Activated naive CD4-positive, alpha-beta T cell treated with Interleukin-2 at 50 U/mL for 16 hours (primary cell): ENCODE measurements around the gene FALEC.

Source experiments
- DNase-seq: peaks from one replicate; pipeline ENCODE4 v3.0.0-alpha.2; 2020

Gene FALEC

DNA sequence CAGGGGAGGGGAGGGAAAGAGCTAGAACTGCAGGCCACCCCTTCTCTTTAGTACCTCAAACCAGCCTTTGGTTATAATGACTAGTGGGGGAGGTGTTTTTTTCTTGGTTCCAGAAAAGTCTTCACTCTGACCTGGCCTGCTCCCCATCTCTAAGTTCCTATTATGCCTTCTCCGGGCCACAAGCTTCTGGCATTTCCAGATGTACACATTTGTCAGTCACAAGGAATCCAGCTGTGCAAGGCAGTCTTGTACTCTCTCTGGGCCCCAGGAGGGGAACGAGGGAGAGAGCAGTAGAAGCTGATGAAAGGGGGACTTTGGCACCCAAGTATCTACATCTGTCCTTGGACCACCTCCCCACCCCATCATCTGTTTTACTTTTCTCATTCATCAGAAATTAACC lies 2.7 kb upstream of the FALEC start:
- DNase-seq, result no peak

DNA sequence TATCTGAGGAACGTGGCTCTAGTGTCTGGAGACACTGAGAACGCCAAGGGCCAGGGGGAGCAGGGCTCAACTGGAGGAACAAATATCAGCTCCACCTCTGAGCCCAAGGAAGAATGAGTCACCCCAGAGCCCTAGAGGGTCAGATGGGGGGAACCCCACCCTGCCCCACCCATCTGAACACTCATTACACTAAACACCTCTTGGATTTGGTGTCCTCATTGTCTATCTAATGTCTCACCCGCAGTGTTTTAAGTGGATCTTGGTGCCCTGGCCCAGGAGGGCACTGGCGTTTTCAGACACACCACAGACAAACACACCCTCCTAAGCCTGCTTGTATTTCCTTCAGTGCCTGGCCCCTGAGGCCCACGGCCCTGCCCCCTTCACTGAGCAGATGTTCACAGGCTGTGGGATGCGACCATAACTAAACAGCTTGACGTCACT lies 2.2 kb upstream of the FALEC start:
- no peak for DNase-seq

DNA sequence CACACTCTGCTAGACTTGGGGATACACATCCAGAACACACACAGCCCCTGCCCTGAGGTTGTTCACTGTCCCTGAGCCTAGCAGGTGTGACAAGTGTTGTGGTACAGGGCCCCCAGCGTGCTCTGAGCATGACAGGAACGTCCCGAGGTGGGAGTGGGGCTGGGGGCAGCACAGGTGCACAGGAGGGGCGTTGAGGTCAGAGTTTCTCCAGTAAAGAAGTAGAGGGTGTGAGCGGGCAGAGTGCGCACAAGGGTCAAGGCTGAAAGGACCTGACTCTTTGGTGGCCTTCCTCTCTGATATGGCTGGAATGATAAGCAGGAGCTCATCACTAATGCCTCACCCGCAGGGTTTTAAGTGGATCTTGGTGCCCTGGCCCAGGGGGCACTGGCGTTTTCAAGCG lies 1.3 kb upstream of the FALEC start:
- DNase-seq, result no peak

DNA sequence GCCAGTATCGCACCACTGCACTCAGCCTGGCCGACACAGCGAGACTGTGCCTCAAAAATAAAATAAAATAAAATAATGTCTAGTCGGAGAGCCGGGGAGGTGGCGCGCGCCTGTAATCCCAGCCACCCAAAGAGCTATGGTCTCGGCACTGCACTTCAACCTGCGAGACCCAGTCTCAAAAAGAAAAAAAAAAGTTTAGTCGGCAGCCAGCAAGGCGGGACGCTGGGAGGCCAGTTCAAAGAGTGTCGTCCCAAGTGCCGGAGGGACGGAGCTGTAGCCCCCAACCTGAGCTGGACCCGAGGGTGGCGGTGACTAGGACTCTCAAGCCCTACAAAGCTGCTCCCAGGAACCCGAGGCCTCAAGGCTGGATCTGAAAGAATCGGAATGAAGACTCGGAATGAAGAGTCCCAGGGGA lies 632 bp upstream of the FALEC start:
- DNase-seq, result no peak

DNA sequence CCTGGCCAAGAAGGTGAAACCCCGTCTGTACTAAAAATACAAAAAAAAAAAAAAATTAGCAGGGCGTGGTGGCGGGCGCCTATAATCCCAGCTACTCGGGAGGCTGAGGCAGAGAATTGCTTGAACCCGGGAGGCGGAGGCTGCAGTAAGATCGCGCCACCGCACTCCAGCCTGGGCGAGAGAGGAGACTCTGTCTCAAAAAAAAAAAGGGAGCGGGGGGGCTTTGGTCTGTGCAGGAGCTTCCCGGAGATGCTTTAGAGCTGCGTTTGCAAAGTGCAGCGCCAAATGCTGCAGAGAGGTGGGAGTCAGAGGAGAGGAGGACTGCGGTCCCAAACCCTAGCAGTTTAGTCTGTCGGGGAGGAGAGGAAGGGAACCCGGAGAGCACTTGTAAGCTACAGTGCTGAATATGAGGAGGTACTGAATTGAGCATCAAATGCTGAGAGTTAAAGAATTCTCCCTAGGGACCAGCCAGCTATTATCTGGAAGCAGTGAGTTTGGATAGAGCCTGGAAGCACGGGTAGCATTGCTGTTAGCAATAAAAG lies 569 bp downstream of the FALEC start:
- no peak for DNase-seq

DNA sequence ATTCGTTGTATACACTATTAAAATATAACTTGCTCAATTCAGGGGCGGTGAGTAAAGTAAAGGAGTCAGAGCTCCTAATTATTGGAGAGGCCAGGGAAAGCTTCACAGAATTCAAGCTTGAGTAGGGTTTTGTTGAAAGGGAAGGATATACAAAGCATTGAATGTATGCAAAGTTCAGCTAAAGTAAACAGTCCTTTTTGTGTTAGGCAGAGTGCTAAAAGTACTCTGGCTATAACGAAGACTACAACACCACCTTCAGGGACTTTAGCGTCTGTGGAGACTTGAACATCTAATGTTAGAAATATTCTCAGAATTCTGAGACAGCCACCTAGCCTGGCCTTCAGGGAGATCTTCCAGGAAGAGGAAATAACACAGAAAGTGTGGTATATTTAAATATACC lies 1.1 kb downstream of the FALEC start:
- DNase-seq, result no peak

DNA sequence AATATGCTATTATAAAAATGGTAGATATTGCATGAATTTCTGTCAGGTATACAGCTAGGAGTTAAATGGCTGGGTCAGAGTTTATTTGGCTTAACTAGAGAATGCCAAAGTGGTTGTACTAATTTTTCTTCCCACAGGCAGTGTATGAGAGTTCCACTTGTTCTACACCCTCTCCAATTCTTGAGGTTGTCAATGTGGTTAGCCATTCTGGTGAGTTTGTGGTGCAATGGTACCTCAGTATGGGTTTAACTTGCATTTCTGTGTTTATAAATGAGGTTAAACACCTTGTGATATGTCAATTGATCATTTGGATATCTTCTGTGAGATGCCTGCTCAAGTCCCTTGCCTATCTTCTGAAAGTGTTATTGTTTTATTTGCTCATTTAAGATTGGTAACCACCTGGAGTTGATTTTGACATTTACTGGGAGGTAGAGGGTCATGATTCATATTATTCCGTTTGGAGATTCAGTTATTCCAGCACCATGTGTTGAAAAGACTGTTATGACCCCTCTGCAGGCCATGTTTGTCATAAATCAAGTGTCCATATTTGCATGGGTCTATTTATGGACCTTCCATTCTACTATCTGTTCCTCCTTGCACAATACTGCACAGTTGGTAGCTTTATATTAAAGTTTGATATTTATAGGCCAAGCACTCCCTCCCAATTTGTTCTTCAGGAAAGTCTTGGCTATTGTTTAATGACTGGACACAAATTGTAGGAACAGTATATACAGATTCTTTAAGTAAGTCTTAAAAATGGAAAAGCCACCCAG lies 5.8 kb downstream of the FALEC start:
- no peak for DNase-seq

DNA sequence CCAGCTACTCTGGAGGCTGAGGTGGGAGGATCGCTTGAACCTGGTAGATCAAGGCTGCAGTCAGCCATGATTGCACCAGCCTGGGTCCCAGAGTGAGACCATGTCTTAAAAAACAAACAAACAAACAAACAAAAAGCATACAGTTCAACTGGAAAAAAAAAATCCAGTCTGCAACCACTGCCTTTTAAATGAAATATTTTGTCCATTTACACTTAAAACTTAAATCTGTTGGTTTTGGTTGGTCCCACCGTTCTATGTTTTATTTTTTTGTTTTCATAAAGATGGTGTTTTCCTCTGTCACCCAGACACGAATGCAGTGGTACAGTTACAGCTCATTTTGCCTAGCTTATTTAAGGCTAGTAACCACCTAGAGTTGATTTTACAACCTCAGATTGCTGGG lies 9.8 kb downstream of the FALEC start:
- DNase-seq, result no peak

DNA sequence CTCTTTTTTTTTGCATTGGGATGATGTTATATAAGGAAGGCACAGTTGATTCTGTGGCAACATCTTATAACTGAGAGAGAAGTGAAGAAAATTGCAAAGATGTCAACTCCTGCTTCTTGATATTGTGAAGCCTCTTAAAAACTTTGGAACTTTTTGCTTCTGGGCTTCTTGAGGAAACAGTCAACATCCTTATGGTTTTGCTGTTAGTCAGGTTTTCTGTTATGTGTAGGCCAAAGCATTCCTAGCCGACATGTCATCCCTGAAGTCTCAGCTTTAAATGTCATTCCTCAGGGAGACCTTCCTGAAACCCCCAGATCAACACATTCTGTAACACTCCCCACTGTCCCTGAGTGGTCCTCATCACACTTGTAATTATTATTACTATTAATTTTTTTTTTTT lies 12.6 kb downstream of the FALEC start:
- no peak for DNase-seq

DNA sequence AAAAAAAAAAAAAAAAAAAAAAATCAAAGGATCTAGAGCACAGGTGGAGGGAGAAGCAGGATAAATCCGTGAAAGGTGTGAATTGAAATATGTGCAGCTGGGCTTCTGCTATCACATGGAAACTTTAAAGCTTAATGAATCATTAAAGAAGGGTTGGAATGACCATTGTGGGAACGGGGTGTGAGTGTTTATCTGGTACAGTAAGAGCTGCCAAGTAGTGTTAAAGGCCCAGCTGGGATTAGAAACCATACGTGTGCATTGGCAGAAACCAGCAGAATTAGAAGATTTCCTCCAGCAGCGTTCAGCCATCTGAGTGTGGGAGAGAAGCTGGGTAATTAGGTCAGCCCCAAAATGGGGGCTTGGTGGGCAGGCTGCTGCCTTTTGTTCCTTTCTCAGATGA lies 13.5 kb downstream of the FALEC start:
- DNase-seq, result no peak

DNA sequence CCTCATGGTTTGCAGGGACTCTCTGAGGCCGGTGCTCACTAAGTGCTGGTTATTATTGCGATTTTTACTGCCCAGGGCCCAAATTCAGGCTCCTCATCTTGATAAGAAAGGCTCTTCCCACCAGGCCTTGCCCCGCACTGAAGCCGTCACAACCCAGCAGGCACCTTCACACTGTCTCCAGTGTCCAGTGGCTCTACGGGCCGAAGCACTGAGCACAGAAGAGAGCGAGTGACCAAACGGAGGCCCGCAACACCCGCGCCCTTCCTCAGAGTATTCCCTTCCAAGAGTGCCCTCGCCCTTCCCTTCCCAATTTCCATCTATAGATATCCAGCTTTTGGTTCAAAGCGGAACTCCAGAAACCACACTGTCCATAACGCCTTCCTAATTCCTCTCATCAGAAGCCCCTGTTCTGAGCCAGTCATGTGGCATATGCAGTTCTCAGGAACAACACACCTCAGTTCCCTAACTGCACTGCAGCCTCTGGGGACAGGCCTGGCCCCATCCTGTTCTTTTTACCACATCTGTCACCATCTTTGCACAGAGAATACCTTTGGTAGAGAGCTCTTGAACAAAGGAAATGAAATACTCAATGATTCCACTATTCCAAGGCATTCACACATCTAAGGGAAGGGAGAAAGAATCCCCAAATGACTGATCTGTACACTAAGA lies 15.1 kb downstream of the FALEC start:
- no peak for DNase-seq

DNA sequence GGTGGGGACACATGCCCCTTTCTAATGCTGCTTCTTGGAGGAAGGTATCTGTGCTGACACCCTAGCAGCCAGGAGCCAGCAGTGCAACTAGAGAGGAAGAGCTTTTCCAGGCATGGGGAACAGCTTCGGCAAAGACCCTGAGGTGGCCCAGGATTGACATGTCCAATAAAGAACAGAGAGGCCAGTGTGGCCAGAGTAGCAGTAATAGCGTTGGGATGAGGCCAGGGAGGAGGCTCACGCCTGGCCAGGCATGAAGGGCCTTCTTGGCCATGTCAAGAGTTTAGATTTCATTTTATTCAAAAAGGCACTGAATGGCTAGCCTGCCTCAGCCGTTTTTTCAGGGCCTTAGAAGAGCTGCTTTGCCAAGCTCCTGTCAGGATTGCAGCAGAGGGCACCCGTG lies 17.3 kb downstream of the FALEC start:
- DNase-seq, result no peak

DNA sequence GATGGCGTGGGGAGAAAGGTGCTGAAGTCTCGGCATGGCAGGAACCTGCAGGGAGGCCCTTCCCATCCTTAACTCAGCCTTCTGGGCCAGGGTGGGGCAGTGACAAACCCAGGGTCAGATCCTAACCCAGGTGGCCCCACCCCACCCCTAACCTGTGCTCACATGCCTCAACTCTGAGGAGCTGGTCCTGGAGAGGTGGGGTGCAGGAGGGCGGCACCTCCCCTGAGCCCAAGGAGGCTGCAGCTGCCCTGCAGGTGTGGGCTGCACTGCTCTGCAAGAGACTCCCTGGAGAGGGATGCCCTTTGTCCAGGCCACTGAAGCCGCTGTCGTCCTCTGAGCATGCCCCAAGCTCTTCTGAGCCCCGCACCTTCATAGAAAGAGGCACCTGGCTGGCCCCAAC lies 18.4 kb downstream of the FALEC start:
- DNase-seq, result no peak

DNA sequence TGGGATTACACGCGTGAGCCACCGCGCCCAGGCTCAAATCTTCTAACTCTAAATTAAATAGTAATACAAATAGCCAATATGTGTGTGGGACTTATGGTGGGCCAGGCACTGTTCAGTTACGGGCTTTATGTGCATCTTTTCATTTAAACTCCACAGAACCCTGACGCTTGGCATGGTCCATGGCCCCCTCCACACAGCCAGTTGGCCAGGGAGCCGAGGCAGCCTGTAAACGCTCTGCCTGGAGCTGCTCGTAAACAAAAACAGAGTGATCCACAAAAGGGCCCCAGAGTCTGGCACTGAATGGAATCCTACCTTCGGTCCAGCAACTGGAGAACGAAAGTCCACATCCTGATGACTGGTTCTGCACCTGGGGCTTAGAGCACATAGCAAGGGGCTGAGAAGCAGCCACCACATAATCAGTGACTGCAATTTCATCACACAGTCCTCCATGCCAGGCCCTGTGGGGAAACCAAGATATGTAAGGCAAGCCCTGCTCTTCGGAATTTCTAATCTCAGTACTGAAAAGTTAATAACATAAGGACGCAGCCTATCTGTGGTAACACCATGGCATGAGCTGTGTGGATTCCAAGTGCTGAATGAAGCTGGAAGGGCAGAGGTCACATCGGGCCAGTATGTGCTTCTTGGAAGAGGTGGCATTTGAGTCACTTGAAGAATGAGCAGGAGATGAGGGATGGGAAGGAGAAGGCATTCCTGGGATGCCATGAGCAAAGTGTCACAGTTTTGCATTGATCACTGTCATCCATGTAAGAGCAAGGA lies 20.1 kb downstream of the FALEC start:
- DNase-seq, result no peak

DNA sequence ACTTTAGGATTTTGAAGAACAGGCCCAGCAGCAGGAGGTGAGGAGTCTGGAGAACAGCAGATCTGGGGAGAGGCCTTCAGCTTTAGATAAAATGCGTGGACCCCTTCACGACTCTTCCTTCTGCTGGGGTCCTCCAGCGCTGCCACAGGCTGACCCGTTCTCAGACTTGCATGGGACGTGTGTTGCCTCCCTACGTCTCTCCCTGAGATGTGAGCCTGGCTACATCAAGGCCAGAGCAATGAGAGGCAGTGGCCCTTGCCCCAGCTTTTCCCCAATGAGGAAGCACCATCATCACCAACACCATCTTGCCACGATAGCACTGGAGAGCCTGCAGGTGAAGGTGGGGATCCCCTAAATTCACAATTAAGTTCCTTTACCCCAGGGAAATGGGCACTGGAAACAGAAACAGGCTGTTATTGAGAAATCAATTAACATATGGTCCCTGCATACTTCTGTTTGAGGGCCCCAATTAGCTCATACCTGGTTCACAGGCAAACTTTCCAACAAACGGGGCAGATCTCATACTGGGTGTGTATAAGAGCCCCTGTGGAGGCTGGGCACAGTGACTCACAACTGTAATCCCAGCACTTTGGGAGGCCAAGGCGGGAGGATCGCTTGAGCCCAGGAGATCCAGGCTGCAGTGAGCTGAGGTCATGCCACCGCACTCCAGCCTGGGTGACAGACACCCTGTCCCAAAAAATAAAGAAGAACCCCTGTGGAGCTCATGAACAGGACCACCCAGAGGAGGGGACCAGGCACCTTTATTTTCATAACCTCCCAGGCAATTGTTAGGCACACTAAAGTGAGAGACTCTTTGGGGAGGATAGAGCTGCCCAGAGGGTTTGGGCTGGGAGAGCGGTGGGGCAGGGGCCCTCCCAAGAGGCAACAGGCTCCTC lies 21.5 kb downstream of the FALEC start:
- no peak for DNase-seq

DNA sequence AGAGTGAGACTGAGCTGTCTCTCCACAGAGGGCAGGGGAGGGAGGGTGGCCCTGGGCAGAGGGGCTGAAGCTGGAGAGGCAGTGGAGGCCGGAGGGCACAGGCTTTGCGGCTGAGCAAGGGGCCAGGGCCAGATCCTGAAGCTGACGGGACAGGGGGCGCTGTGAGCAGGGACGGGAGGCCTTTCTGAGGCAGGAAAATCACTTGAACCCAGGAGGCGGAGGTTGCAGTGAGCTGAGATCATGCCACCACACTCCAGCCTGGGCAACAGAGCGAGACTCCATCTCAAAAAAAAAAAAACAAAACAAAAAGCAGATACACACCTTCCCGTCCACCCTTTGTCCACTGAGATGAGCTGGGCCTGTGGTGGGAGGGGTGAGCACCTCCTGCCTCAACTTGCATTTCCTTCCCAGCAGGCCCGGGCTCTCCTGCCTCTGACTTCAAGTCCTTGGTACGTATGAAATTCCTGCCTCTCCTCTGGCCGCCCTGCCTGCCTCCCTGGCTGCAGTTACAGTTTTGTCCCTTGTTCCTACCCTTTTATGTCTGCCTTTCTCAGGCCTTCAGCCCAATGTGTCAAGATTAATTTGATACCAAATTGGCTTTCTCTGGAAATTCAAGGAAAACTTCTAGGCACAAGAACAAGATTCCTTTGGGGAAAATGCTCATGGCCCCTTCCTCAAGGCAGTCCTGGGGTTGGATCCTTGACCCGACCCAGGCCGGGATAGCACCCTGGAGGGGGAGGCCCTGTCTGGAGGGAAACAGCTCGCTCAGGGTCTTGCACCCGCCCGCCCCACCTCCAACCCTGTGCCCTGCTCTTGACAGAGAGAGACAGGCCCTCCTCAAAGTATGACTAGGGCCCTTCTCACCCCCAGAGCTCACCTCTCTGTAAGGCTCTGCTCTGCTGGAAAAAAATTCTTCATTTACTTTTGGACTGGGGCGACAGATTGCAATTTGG lies 22.5 kb downstream of the FALEC start:
- no peak for DNase-seq

DNA sequence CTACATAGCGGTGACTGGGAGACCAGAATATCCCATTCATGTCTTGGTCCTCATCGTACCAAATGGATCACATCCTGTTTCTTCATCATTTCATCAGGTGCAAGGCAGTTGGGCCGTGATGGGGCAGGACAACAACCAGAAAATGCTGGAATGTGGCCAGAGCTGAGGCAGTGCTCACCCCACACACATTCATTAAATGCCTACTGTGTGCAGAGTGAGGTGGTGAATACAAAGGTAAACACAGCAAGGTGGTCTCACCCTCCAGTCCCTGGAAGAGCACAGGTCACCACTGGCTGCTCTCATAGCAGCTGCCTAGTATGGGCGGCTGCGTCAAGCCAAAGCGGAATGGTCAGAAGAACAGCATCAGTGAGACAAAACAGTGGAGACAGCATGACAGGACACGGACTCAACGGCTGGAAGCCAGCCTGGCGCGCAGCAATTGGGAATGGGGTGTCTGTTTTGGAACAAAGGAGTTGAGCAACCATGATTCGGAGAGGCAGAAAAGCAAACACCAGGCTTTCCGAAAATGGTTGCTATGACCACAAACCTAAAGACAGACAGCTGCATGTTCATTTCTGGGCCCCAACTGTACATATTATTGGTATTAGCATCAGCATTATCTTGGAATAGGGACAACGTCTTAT lies 28.1 kb downstream of the FALEC start:
- no peak for DNase-seq

DNA sequence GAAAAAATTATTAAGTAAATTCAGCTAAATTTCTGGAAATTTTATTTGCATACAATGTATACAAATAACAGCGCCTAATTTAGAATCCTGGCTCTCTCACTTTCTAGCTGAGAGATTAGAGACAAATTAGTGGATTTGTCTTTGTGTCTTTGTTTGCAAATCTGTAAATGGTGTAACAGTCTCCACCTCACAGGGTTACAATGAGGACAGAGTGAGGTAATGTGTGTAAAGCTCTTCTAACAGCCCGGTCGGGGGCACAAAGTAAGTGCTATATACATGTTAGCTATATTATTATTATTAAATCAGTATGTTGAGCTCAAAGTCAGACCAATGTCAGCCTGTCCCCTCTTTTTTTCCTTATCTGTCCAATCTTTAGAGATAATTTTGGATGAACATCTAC lies 28.7 kb downstream of the FALEC start:
- DNase-seq, result no peak

DNA sequence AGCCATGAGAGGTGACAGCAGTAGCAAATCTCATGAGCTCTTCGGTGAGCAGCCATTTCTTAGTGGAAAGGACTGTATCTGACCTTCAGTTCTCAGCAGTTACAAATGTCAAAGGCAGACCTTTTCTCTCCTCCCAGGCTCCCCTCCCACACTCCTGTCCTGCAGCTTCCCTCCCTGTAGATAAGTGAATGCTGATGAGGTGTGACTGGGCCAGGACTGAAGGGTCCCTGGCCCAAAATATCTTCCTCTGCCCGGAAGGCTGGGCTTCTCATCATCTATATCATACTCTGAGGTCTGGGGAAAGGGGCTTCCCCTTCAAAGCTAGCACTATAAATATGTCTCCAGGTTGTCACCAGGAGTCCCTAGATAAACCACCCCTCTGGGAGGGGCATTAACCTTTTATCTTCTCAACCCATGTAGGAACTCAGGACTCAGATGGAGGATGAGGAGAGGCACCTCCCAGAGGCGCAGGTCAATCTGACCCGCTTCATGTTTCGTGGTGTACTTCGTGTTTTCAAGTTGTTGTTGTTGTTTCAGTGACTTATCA lies 30.0 kb downstream of the FALEC start:
- no peak for DNase-seq

DNA sequence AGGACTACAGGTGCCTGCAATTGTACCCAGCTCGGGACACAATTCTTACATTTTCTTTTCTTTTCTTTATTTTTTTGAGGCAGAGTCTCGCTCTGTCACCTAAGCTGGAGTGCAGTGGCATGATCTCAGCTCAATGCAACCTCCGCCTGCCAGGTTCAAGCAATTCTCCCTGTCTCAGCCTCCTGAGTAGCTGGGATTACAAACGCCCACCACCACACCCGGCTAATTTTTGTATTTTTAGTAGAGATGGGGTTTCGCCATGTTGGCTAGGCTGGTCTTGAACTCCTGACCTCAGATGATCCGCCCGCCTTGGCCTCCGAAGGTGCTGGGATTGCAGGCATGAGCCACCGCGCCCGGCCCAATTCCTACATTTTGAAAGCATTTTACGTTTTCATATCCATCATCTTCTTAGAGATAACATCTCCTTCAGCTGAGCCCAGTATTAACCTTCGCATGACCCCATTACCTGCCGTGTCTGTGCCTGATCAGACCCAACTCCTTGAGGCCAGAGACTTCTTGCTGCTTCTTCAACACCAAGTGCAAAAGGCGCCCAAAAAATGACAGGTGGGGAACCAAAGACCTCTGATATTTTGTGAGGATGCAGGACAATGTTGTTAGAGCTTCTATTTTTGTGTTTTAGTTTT lies 30.9 kb downstream of the FALEC start:
- DNase-seq, result no peak
